ENCODE measurements around the gene PIWIL1. TPM values are rescaled to one million over a fixed set of nuclear protein-coding genes. Genes with fewer than 3 reads are reported as not detected.

Gene PIWIL1
- total RNA-seq (2021), result not detected in 2 replicates
- long read RNA-seq, result 0 reads

DNA sequence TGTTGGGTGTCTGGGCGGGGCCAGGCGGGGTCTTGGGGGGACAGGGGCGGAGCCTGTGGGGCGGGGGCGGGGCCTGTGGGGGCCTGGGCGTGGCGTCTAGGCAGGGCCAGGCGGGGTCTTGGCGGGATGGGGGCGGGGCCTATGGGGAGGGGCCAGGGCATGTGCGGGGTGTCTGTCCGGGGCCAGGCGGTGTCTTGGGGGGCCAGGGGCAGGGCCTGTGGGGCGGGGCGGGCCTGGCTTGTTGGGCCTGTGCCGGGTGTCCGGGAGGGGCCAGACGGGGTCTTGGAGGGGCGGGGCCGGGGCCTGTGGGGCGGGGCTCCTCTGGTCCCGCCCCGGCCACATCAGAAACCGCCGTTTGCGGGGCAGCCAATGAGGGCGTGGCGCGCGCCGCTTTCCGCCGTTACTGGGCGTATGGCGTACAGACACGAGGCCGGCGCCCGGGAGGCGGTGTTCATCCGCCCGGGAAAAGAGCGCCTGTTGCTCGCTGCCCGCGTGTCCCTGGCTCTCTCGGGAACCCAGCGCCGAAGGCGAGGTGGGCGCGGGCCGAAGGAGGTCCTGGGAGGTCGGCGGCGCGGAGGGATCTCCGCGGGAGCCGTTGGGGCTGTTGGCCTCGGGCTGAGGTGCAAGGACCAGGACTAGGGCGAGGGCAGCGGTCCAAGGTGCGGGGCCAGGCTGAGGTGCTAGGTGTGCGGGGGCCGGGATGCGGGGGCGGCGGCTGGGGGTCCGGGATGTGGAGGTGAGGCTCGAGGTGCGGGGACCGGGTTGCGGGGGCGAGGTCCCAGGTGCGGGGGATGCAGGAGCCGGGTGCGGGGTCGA is at the start of gene PIWIL1:
TSS of gene PIWIL1 (plus strand) at position 400 of the 816 bp plus-strand sequence. CDS start 4,705 bp downstream, outside the sequence.
- no peaks in the 10 kb centered on the region for H3K79me2 ChIP-seq (ENCODE audit: insufficient read depth, low read length)
- H4K5ac ChIP-seq (ENCODE audit: insufficient read length, low read depth, low read length), result no peak within 1 kb of the TSS
- no peaks in the 10 kb centered on the region for H4K20me1 ChIP-seq (ENCODE audit: control insufficient read depth, insufficient read depth, insufficient read length)
- no peak within 1 kb of the TSS for H3K9ac ChIP-seq (ENCODE audit: extremely low read depth, insufficient read length, low read length)
- H2BK120ac ChIP-seq (ENCODE audit: low read depth, low read length, poor library complexity, severe bottlenecking), result no peak within 1 kb of the TSS
- H3K4ac ChIP-seq (ENCODE audit: low read depth, low read length), result no peak within 1 kb of the TSS
- no peak within 1 kb of the TSS for H3K23ac ChIP-seq (ENCODE audit: insufficient read length, low read depth, low read length)
- H3K27me3 Mint-ChIP-seq (ENCODE audit: low read depth), result peaks cover 37% of the 10 kb centered on the region
- no peak within 1 kb of the TSS; the same call in 1 of the 2 replicates for H3K14ac ChIP-seq (ENCODE audit: insufficient read depth, low read length)
- H3K27ac ChIP-seq (ENCODE audit: insufficient read length, low read depth, low read length), result no peak within 1 kb of the TSS
- H3K27me3 ChIP-seq (ENCODE audit: insufficient read depth, low read length), result no peaks in the 10 kb centered on the region
- H3K4me3 Mint-ChIP-seq, result no peak within 1 kb of the TSS
- H3K18ac ChIP-seq (ENCODE audit: insufficient read length, low read depth, low read length), result no peak within 1 kb of the TSS
- no peak within 1 kb of the TSS for H3K4me2 ChIP-seq (ENCODE audit: insufficient read depth, insufficient read length, low read length)
- H2BK20ac ChIP-seq (ENCODE audit: low read depth, low read length, poor library complexity, severe bottlenecking), result no peak within 1 kb of the TSS
- no peak within 1 kb of the TSS for H3K56ac ChIP-seq (ENCODE audit: insufficient read length, low read depth, low read length)
- H2AK5ac ChIP-seq (ENCODE audit: insufficient read length, low read length), result no peak within 1 kb of the TSS
- H2BK5ac ChIP-seq (ENCODE audit: insufficient read length, low read length), result no peak within 1 kb of the TSS
- H3K79me1 ChIP-seq (ENCODE audit: insufficient read depth, low read depth, low read length, poor library complexity, severe bottlenecking), result no peaks in the 10 kb centered on the region
- peaks cover 9 to 12% of the 10 kb centered on the region in 2 experiments for H3K4me1 Mint-ChIP-seq
- WGBS (ENCODE audit: extremely low coverage, insufficient read length, low lambda C conversion rate), result no CpG with 5 or more reads among the region's 79 CpGs
- no peak for DNase-seq
- H3K4me1 ChIP-seq (ENCODE audit: insufficient read depth, low read length), result no peaks in the 10 kb centered on the region
- peaks cover 4% of the 10 kb centered on the region for H3K23me2 ChIP-seq (ENCODE audit: insufficient read length, low read depth, low read length, poor library complexity, severe bottlenecking)
- H3K9me3 ChIP-seq (ENCODE audit: control insufficient read depth, low read depth, low read length), result no peaks in the 10 kb centered on the region
- no peak within 1 kb of the TSS for H2AFZ ChIP-seq (ENCODE audit: low read length)
- TF ChIP-seq, protein P1, sequence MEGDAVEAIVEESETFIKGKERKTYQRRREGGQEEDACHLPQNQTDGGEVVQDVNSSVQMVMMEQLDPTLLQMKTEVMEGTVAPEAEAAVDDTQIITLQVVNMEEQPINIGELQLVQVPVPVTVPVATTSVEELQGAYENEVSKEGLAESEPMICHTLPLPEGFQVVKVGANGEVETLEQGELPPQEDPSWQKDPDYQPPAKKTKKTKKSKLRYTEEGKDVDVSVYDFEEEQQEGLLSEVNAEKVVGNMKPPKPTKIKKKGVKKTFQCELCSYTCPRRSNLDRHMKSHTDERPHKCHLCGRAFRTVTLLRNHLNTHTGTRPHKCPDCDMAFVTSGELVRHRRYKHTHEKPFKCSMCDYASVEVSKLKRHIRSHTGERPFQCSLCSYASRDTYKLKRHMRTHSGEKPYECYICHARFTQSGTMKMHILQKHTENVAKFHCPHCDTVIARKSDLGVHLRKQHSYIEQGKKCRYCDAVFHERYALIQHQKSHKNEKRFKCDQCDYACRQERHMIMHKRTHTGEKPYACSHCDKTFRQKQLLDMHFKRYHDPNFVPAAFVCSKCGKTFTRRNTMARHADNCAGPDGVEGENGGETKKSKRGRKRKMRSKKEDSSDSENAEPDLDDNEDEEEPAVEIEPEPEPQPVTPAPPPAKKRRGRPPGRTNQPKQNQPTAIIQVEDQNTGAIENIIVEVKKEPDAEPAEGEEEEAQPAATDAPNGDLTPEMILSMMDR (conservative IDR thresholded peaks at IDR 0.05), result no peak
- H4K8ac ChIP-seq (replicated peaks; ENCODE audit: insufficient read length, low read depth, low read length), result no peak within 1 kb of the TSS
- H3K36me3 Mint-ChIP-seq (ENCODE audit: insufficient read depth in 1 of 3, low read depth in 3 of 3), result peaks cover 0 to 4% (median 3%) of the 10 kb centered on the region in 3 experiments; a peak in 2 of 7 replicates
- no peak within 1 kb of the TSS for H3T11ph ChIP-seq (ENCODE audit: low read length)
- no peak within 1 kb of the TSS for H2BK15ac ChIP-seq (ENCODE audit: low read depth, low read length)
- no peak within 1 kb of the TSS for H2BK12ac ChIP-seq (ENCODE audit: insufficient read length, low read depth, low read length)
- H3K9me3 Mint-ChIP-seq, result peaks cover 6% of the 10 kb centered on the region in 2 experiments; a peak in 4 of 5 replicates
- H3K27ac Mint-ChIP-seq, result no peak within 1 kb of the TSS
- H4K91ac ChIP-seq (ENCODE audit: insufficient read length, low read depth, low read length), result no peak within 1 kb of the TSS
